GM21737 (cell line): Measurements from ENCODE around the gene PAK1.
A peak's percentile ranks its signal among the peaks of the same experiment; 100 is the strongest.

Experiments
- ATAC-seq: cut with Tn5 transposase; IDR thresholded peaks from one replicate; pipeline ENCODE4 v1.9.1; 2021; ENCODE audit warnings: mild to moderate bottlenecking, moderate library complexity; ENCODE audit not compliant: unreplicated experiment

Gene PAK1

GRCh38 chr11:77438487-77438886, 35.4 kb downstream of the PAK1 start:
- ATAC-seq: no peak

- ATAC-seq: no peak
Measured at GRCh38 chr11:77436969-77437368, 36.9 kb downstream of the PAK1 start.

- no peak for ATAC-seq
Measured at GRCh38 chr11:77436506-77436905, 37.4 kb downstream of the PAK1 start.

GRCh38 chr11:77435972-77436371, 37.9 kb downstream of the PAK1 start:
- no peak for ATAC-seq

GRCh38 chr11:77431813-77432212, 42.1 kb downstream of the PAK1 start:
- ATAC-seq: no peak

- ATAC-seq: no peak
Measured at GRCh38 chr11:77428598-77428997, 45.3 kb downstream of the PAK1 start.

GRCh38 chr11:77425346-77425745, 48.5 kb downstream of the PAK1 start:
- no peak for ATAC-seq

GRCh38 chr11:77424644-77425043, 49.2 kb downstream of the PAK1 start:
- ATAC-seq: no peak

GRCh38 chr11:77423624-77424023, 50.3 kb downstream of the PAK1 start:
- ATAC-seq: no peak

GRCh38 chr11:77422687-77423086, 51.2 kb downstream of the PAK1 start:
- ATAC-seq: no peak

- ATAC-seq: no peak
Measured at GRCh38 chr11:77421041-77421723, 52.7 kb downstream of the PAK1 start.

- ATAC-seq: no peak
Measured at GRCh38 chr11:77418971-77419597, 54.8 kb downstream of the PAK1 start.

- ATAC-seq: no peak
Measured at GRCh38 chr11:77418155-77418970, 55.5 kb downstream of the PAK1 start.

- ATAC-seq: no peak
Measured at GRCh38 chr11:77416357-77416756, 57.5 kb downstream of the PAK1 start.

GRCh38 chr11:77413850-77414460, 59.9 kb downstream of the PAK1 start:
- ATAC-seq: no peak

- no peak for ATAC-seq
Measured at GRCh38 chr11:77412814-77413213, 61.1 kb downstream of the PAK1 start.

GRCh38 chr11:77411717-77412441, 62.0 kb downstream of the PAK1 start:
- peak; percentile 88 for ATAC-seq

GRCh38 chr11:77411137-77411707, 62.7 kb downstream of the PAK1 start:
- ATAC-seq: peak; percentile 36

GRCh38 chr11:77410076-77410827, 63.6 kb downstream of the PAK1 start:
- ATAC-seq: no peak

GRCh38 chr11:77409046-77409445, 64.8 kb downstream of the PAK1 start:
- no peak for ATAC-seq
